T-helper 1 cell treated with Interleukin-12 subunit alpha and Interleukin-12 subunit beta and Interleukin-4 antibody, amounts not matched to agents 30 μg/mL and 1 μg/mL, for 36 hours (primary cell): ENCODE data around the gene SNX3.
"Not testable (repeated sequence)": the region's sequence is repeated elsewhere in the genome, so short reads cannot be mapped to it uniquely, and the experiment has no call there.

ENCODE experiments used
- H3K27ac Mint-ChIP-seq: one replicate; pipeline ENCODE4 v1.8.0; 2021; ENCODE audit warnings: mild to moderate bottlenecking, mixed read lengths
- H3K27me3 Mint-ChIP-seq: one replicate; pipeline ENCODE4 v1.8.0; 2021; ENCODE audit warnings: low read depth, mixed read lengths
- H3K36me3 Mint-ChIP-seq: one replicate; pipeline ENCODE4 v1.8.0; 2021; ENCODE audit warnings: low read depth, mixed read lengths
- H3K4me1 Mint-ChIP-seq: one replicate; pipeline ENCODE4 v1.8.0; 2021; ENCODE audit warnings: low read depth, mixed read lengths
- H3K4me3 Mint-ChIP-seq: one replicate; pipeline ENCODE4 v1.8.0; 2021; ENCODE audit warnings: mild to moderate bottlenecking, moderate library complexity, mixed read lengths
- H3K9me3 Mint-ChIP-seq: one replicate; pipeline ENCODE4 v1.8.0; 2021; ENCODE audit warnings: mixed read lengths

Gene SNX3

DNA sequence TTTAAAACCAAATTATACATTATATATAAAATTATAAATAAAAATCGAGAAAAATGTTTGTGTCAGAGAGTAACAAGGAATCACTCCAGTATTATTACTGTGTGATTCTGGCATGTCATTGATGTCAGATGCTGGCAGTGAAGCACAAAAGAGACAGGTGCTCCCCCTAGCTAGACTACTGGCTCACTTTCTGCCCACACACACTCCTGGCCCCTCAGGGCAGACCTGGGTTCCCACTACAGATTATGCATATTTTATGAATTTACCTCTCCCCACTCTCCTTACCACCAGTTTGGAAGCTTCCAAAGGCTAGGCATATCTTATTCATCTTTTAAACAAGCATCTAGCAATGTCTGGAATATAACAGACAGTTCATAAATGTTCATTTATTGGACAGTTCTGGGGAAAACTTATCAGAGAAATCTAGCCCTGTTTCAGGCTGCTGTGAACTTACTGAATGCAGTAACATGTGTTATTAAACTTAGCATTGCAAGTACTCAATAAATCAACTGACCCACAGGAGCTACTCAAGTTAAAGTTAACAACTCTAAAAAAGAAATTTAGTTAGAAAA lies 12.8 kb downstream of the SNX3 start:
- Mint-ChIP-seq H3K4me1 (peaks cover 12% of the 10 kb centered on the region), H3K27me3 (no peaks in the 10 kb centered on the region), H3K36me3 (peaks cover 30% of the 10 kb centered on the region), H3K27ac (no peak overlapping the region), H3K9me3 (peaks cover 6% of the 10 kb centered on the region), H3K4me3 (no peak overlapping the region)

DNA sequence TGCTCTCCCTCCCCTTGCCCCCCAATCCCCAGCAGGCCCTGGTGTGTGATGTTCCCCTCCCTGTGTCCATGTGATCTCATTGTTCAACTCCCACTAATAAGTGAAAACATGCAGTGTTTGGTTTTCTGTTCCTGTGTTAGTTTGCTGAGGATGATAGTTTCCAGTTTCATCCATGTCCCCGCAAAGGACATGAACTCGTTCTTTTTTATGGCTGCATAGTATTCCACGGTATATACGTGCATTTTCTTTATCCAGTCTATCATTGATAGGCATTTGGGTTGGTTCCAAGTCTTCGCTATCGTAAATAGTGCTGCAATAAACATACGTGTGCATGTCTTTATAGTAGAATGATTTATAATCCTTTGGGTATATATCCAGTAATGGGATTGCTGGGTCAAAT lies 15.7 kb downstream of the SNX3 start:
- H3K36me3 Mint-ChIP-seq = peaks cover 38% of the 10 kb centered on the region
- not testable (repeated sequence) for H3K27ac Mint-ChIP-seq, H3K4me1 Mint-ChIP-seq, H3K4me3 Mint-ChIP-seq, H3K27me3 Mint-ChIP-seq
- peaks cover 14% of the 10 kb centered on the region for H3K9me3 Mint-ChIP-seq

GRCh38 chr6:108243836-108244235 lies 17.0 kb downstream of the SNX3 start:
- Mint-ChIP-seq H3K27ac (no peak overlapping the region), H3K4me3 (no peak overlapping the region), H3K36me3 (peaks cover 44% of the 10 kb centered on the region), H3K4me1 (peaks cover 4% of the 10 kb centered on the region), H3K27me3 (no peaks in the 10 kb centered on the region), H3K9me3 (peaks cover 14% of the 10 kb centered on the region)

GRCh38 chr6:108242721-108243120 lies 18.1 kb downstream of the SNX3 start:
- Mint-ChIP-seq H3K36me3 (peaks cover 42% of the 10 kb centered on the region), H3K4me3 (no peak overlapping the region), H3K9me3 (peaks cover 14% of the 10 kb centered on the region), H3K4me1 (no peaks in the 10 kb centered on the region), H3K27ac (no peak overlapping the region), H3K27me3 (no peaks in the 10 kb centered on the region)

DNA sequence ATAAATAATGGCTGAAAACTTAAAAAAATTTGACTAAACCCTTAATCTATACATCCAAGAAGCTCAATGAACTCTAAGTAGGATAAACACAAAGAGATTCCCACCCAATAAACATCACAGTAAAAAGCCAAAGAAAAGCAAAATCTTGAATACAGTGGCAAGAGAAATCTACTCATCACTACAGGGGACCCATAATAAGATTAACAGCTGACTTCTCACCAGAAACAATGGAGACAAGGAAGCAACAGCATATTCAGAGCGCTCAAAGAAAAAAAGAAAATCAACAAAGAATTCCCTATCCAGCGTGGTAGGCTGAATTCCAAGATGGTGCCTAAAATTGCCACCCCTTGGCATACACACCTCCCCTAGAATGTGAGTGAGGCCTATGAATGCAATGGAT lies 18.6 kb downstream of the SNX3 start:
- peaks cover 41% of the 10 kb centered on the region for H3K36me3 Mint-ChIP-seq
- H3K27ac Mint-ChIP-seq = no peak overlapping the region
- H3K9me3 Mint-ChIP-seq = peaks cover 14% of the 10 kb centered on the region
- H3K4me1 Mint-ChIP-seq = no peaks in the 10 kb centered on the region
- H3K27me3 Mint-ChIP-seq = no peaks in the 10 kb centered on the region
- no peak overlapping the region for H3K4me3 Mint-ChIP-seq

DNA sequence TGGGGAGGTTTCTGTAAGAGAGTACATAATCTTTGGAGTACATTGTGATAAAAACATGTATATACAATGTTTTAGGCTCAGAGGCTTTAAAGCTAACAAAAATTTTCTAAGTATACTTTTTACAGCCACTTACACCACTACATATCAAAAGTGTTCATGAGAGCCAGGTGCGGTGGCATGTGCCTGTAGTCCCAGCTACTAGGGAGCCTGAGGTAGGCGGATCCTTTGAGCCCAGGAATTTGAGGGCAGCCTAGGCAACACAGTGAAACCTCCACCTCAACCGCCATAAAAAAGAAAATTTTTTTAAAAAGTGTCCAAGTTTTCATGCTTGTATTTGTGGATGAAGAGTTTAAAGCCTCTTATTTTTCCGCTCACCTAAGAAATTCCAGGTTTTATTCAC lies 22.5 kb downstream of the SNX3 start:
- Mint-ChIP-seq H3K27me3 (no peaks in the 10 kb centered on the region), H3K36me3 (peaks cover 30% of the 10 kb centered on the region), H3K4me1 (peaks cover 3% of the 10 kb centered on the region), H3K4me3 (no peak overlapping the region), H3K9me3 (peaks cover 8% of the 10 kb centered on the region), H3K27ac (no peak overlapping the region)

DNA sequence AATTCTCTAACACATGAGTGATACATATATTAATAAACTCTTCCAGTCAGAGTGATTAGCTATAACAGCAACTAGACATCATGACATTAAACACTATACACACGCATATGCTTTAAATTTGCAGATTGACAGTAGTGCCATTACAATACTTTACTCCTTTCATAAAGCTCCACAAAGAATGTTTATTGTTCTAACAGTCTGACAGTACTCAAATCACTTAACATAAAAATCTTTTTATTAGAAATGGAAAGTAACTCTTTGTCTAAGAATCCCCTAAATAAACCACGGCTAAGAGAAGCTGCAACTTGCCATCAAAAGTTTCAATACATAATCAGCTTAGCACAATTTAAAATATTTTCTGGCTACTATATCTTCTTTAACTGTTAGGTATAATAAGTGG lies 24.0 kb downstream of the SNX3 start:
- no peaks in the 10 kb centered on the region for H3K27me3 Mint-ChIP-seq
- no peak overlapping the region for H3K4me3 Mint-ChIP-seq
- no peak overlapping the region for H3K27ac Mint-ChIP-seq
- H3K36me3 Mint-ChIP-seq = peaks cover 20% of the 10 kb centered on the region
- peaks cover 3% of the 10 kb centered on the region for H3K4me1 Mint-ChIP-seq
- H3K9me3 Mint-ChIP-seq = peaks cover 2% of the 10 kb centered on the region

DNA sequence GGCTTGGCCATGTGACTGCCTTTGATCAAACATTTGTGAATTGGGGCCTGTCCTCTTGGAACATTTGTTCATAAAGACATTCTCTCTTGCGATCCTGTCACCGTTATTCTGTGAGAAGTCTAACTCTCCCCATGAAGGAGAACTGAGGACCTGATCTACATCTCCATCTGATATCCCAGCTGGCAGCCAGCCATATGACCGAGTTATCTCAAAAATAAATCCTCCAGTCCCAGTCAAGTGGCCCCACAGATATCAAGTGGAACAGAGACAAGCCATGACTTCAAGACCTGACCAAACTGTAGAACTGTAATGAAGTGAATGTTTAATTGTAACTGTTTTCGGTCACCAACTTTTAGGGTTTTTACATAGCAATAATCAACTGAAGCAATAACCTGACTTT lies 25.7 kb downstream of the SNX3 start:
- Mint-ChIP-seq H3K4me3 (no peak overlapping the region), H3K36me3 (peaks cover 14% of the 10 kb centered on the region), H3K4me1 (peaks cover 3% of the 10 kb centered on the region), H3K27ac (no peak overlapping the region), H3K27me3 (no peaks in the 10 kb centered on the region), H3K9me3 (no peaks in the 10 kb centered on the region)

DNA sequence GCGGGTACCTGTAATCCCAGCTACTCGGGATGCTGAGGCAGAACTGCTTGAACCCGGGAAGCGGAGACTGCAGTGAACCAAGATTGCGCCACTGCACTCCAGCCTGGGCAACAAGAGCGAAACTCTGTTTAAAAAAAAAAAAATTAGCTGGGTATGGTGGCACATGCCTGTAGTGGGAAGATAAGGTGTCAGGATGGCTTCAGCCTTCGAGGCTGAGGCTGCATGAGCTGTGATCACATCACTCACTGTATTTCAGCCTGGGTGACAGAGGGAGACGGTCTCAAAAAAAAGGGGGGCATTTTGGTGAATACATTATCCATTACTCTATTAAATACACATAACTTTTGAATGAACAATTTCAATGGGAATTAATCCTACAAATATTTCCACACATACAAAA lies 32.4 kb downstream of the SNX3 start:
- Mint-ChIP-seq H3K4me1 (peaks cover 3% of the 10 kb centered on the region), H3K27me3 (no peaks in the 10 kb centered on the region), H3K9me3 (no peaks in the 10 kb centered on the region), H3K4me3 (no peak overlapping the region), H3K27ac (no peak overlapping the region), H3K36me3 (peaks cover 4% of the 10 kb centered on the region)

DNA sequence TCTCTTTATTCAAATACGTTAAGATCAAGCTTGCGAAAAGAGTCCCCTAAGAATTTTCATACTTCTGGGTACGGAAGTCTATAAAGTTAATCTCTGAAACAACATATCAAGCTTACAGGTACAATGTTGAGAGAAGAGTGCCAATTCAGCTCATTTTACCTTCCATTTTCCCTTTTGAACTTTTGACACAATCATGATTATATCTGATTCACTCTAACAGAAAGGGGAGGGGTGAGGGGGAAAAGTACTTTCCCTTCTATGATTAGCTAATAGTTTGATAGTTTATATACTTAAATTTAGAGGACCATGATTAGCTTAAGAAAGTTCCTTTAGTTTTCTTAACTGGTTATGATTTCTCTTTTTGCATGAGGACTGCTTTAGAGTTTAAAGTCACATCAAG lies 33.5 kb downstream of the SNX3 start:
- Mint-ChIP-seq H3K27me3 (no peaks in the 10 kb centered on the region), H3K9me3 (no peaks in the 10 kb centered on the region), H3K4me1 (peaks cover 9% of the 10 kb centered on the region), H3K36me3 (peaks cover 8% of the 10 kb centered on the region), H3K4me3 (no peak overlapping the region), H3K27ac (no peak overlapping the region)

DNA sequence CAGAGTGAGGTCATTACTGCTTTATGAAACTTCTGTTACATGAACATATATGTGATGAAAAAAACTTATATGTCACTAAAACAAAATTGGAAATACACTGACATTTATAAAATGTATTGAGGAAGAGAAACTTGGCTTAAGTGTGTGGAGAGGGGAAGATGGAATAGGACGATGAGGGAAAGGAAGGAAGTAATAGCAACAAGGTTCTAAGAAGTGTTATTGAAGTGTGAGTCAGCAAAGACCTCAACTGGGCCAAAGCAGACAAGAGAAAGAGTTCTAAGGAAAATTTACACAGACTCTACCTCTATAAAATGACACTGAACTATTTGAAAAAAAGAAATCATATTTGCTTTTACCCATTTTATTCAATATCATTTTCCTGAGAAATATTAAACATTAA lies 38.3 kb downstream of the SNX3 start:
- peaks cover 14% of the 10 kb centered on the region for H3K4me1 Mint-ChIP-seq
- H3K9me3 Mint-ChIP-seq = no peaks in the 10 kb centered on the region
- H3K27me3 Mint-ChIP-seq = no peaks in the 10 kb centered on the region
- peaks cover 20% of the 10 kb centered on the region for H3K36me3 Mint-ChIP-seq
- peak overlapping the region; percentile 26 for H3K27ac Mint-ChIP-seq
- H3K4me3 Mint-ChIP-seq = peak overlapping the region; percentile 26

DNA sequence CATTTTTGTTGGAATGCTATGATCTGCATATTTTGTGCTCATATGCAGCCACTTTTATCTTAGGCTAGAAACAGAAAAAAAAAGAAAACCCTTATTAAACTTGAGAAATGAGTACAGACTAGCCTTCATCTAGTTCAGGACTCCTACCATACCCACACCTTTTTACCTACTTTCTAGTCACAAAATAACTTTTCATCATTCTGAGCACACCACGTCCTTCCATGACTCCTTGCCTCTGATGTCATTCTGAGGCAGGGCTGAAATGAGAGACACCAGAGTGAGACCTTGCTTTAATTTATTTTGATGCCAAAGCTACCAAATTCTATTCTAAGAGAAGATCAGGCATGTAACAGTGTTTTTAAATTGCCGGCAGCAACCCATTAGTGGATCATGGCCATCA lies 38.8 kb downstream of the SNX3 start:
- Mint-ChIP-seq H3K9me3 (no peaks in the 10 kb centered on the region), H3K4me1 (peaks cover 14% of the 10 kb centered on the region), H3K27ac (peak overlapping the region; percentile 26), H3K27me3 (no peaks in the 10 kb centered on the region), H3K36me3 (peaks cover 20% of the 10 kb centered on the region), H3K4me3 (no peak overlapping the region)

GRCh38 chr6:108211671-108212070 lies 49.2 kb downstream of the SNX3 start:
- H3K27ac Mint-ChIP-seq = no peak overlapping the region
- H3K36me3 Mint-ChIP-seq = peaks cover 22% of the 10 kb centered on the region
- H3K4me3 Mint-ChIP-seq = no peak overlapping the region
- H3K9me3 Mint-ChIP-seq = no peaks in the 10 kb centered on the region
- no peaks in the 10 kb centered on the region for H3K27me3 Mint-ChIP-seq
- no peaks in the 10 kb centered on the region for H3K4me1 Mint-ChIP-seq

DNA sequence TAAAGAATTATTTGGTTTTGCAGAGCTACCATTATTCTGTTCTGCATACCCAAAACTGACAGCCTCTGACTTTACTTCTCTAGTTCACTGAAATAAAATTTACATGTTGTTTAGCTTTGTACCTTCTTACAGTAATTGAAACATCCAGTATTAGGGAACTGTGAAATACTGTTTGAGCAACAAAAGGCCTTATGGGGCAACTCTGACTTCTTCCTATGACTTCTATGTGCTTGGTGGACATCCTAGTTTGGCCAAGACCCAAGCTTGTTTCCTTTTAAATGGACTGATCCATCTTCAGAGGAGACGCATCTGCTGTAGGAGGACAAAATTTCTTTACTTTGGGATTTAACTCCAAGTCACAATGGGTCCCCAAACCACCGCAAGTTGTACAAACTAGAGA lies 50.3 kb downstream of the SNX3 start:
- Mint-ChIP-seq H3K4me3 (no peak overlapping the region), H3K36me3 (peaks cover 22% of the 10 kb centered on the region), H3K9me3 (no peaks in the 10 kb centered on the region), H3K27me3 (no peaks in the 10 kb centered on the region), H3K4me1 (peaks cover under 1% of the 10 kb centered on the region), H3K27ac (no peak overlapping the region)

DNA sequence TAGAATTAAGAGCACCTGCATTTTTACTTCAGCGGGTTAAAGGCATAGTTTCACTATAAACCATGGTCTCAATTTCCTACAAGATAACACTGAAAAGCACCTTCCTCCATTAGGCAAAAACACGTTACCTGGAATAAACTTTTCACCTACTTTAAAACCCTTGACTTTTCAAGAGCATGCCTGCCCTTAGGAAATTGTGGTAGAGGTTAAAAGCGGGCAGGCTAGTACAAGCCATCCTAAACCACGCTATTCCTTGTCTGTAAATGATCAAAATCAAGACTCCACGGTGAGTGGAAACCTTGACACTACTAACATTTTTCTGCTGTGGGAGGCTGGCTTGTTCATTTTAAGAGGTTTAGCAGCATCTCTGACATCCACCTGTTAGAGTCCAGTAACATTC lies 51.1 kb downstream of the SNX3 start:
- peaks cover 23% of the 10 kb centered on the region for H3K36me3 Mint-ChIP-seq
- H3K27ac Mint-ChIP-seq = no peak overlapping the region
- H3K9me3 Mint-ChIP-seq = no peaks in the 10 kb centered on the region
- H3K27me3 Mint-ChIP-seq = no peaks in the 10 kb centered on the region
- H3K4me1 Mint-ChIP-seq = peaks cover 4% of the 10 kb centered on the region
- no peak overlapping the region for H3K4me3 Mint-ChIP-seq

GRCh38 chr6:108207013-108207412 lies 53.8 kb downstream of the SNX3 start:
- H3K4me1 Mint-ChIP-seq = peaks cover 4% of the 10 kb centered on the region
- H3K27me3 Mint-ChIP-seq = no peaks in the 10 kb centered on the region
- H3K4me3 Mint-ChIP-seq = no peak overlapping the region
- H3K27ac Mint-ChIP-seq = no peak overlapping the region
- H3K36me3 Mint-ChIP-seq = peaks cover 20% of the 10 kb centered on the region
- H3K9me3 Mint-ChIP-seq = no peaks in the 10 kb centered on the region
